HG03342 (cell line): ENCODE data around the gene EMILIN2.

Experiments
- ATAC-seq: cut with Tn5 transposase; IDR thresholded peaks from one replicate; pipeline ENCODE4 v1.9.1; 2021; ENCODE audit warnings: mild to moderate bottlenecking, moderate library complexity; ENCODE audit not compliant: unreplicated experiment

Gene EMILIN2

GRCh38 chr18:2897448-2898185, 50.8 kb downstream of the EMILIN2 start:
- no peak for ATAC-seq

- no peak for ATAC-seq
These were observed 51.4 kb downstream of the EMILIN2 start for GRCh38 chr18:2898186-2898640.

GRCh38 chr18:2900684-2901422, 54.0 kb downstream of the EMILIN2 start:
- ATAC-seq, result no peak

GRCh38 chr18:2901423-2901985, 54.7 kb downstream of the EMILIN2 start:
- ATAC-seq, result no peak

- ATAC-seq, result no peak
These were observed 55.5 kb downstream of the EMILIN2 start for GRCh38 chr18:2902327-2902726.

GRCh38 chr18:2903006-2903405, 56.2 kb downstream of the EMILIN2 start:
- ATAC-seq, result no peak

- peak; percentile 36 for ATAC-seq
These were observed 59.3 kb downstream of the EMILIN2 start for GRCh38 chr18:2905854-2906703.

- peak; percentile 66 for ATAC-seq
These were observed 60.1 kb downstream of the EMILIN2 start for GRCh38 chr18:2906704-2907549.

- peak; percentile 5 for ATAC-seq
These were observed 60.8 kb downstream of the EMILIN2 start for GRCh38 chr18:2907550-2908135.

- ATAC-seq, result no peak
These were observed 61.5 kb downstream of the EMILIN2 start for GRCh38 chr18:2908166-2908945.

- no peak for ATAC-seq
These were observed 62.1 kb downstream of the EMILIN2 start for GRCh38 chr18:2908946-2909335.

GRCh38 chr18:2909431-2910140, 62.8 kb downstream of the EMILIN2 start:
- ATAC-seq, result no peak

GRCh38 chr18:2910261-2910660, 63.5 kb downstream of the EMILIN2 start:
- no peak for ATAC-seq

- ATAC-seq, result no peak
These were observed 64.1 kb downstream of the EMILIN2 start for GRCh38 chr18:2910751-2911425.

- no peak for ATAC-seq
These were observed 64.7 kb downstream of the EMILIN2 start for GRCh38 chr18:2911533-2911932.

- no peak for ATAC-seq
These were observed 65.8 kb downstream of the EMILIN2 start for GRCh38 chr18:2912357-2913299.
